DMS 273 (cell line): ENCODE results near the gene RAPGEF3.

Source experiments
- DNase-seq: peaks from one replicate; lab custom pipeline; 2025; ENCODE audit not compliant: unreplicated experiment; lab: John Stamatoyannopoulos, UW

The RAPGEF3 gene

GRCh38 chr12:47791351-47791746 lies 32.7 kb upstream of the RAPGEF3 start:
- no peak for DNase-seq

GRCh38 chr12:47790676-47791350 lies 32.1 kb upstream of the RAPGEF3 start:
- DNase-seq, result no peak

- no peak for DNase-seq
Observed at GRCh38 chr12:47789712-47790489, 31.2 kb upstream of the RAPGEF3 start.

GRCh38 chr12:47789141-47789540 lies 30.5 kb upstream of the RAPGEF3 start:
- DNase-seq, result no peak

GRCh38 chr12:47787596-47788319 lies 29.1 kb upstream of the RAPGEF3 start:
- DNase-seq, result no peak

- DNase-seq, result no peak
Observed at GRCh38 chr12:47786662-47787280, 28.1 kb upstream of the RAPGEF3 start.

- no peak for DNase-seq
Observed at GRCh38 chr12:47785887-47786661, 27.4 kb upstream of the RAPGEF3 start.

- no peak for DNase-seq
Observed at GRCh38 chr12:47785036-47785886, 26.6 kb upstream of the RAPGEF3 start.

GRCh38 chr12:47783821-47784819 lies 25.4 kb upstream of the RAPGEF3 start:
- DNase-seq, result no peak

GRCh38 chr12:47783024-47783755 lies 24.5 kb upstream of the RAPGEF3 start:
- DNase-seq, result peak; percentile 30

GRCh38 chr12:47782372-47782770 lies 23.7 kb upstream of the RAPGEF3 start:
- no peak for DNase-seq

GRCh38 chr12:47781479-47782371 lies 23.0 kb upstream of the RAPGEF3 start:
- peak; percentile 34 for DNase-seq

- DNase-seq, result no peak
Observed at GRCh38 chr12:47779943-47780504, 21.3 kb upstream of the RAPGEF3 start.

- peak; percentile 84 for DNase-seq
Observed at GRCh38 chr12:47779301-47779942, 20.7 kb upstream of the RAPGEF3 start.

- DNase-seq, result no peak
Observed at GRCh38 chr12:47778881-47779280, 20.2 kb upstream of the RAPGEF3 start.
